H1 (cell line): ENCODE results near the gene PAQR4. TPM values are rescaled to one million over a fixed set of nuclear protein-coding genes. Genes with fewer than 3 reads are reported as not detected.
A peak's percentile ranks its signal among the peaks of the same experiment; 100 is the strongest.

Experiments used
- CTCF ChIA-PET: fragments of 300-600 bp; sonication (Branson Sonifier 250); formaldehyde crosslinking; loops from one replicate; lab custom pipeline; 2021; ENCODE audit not compliant: partially characterized antibody; lab: Charles Lee
- POLR2A ChIA-PET: fragments of 300-600 bp; sonication (Branson Sonifier 250); formaldehyde crosslinking; loops from one replicate; lab custom pipeline; 2021; ENCODE audit warnings: inconsistent platforms; ENCODE audit not compliant: partially characterized antibody; lab: Charles Lee
- DNase-seq, 2 experiments: peaks; one replicate each; pipeline versions ENCODE4 v3.0.0 to v3.0.0-alpha.2; 2010 to 2022; ENCODE audit warnings: low spot score in 2 of 2, low read depth in 1 of 2, mixed read lengths in 1 of 2
- FAIRE-seq: peaks from 2 replicates; lab custom pipeline; 2011; peaks lifted over from hg19 to GRCh38; lab: Jason Lieb, UNC
- H2AFZ ChIP-seq: 2 replicates; pipeline ENCODE4 v1.8.1; 2012; ENCODE audit warnings: low read length, inconsistent platforms
- H2AK5ac ChIP-seq: 2 replicates; pipeline ENCODE4 v1.6.1; 2013; ENCODE audit warnings: low read depth, low read length
- H2BK120ac ChIP-seq: replicated peaks from 2 replicates; pipeline ENCODE3; 2013; ENCODE audit warnings: low read depth, low read length, inconsistent platforms
- H2BK12ac ChIP-seq: 2 replicates; pipeline ENCODE4 v1.6.1; 2013; ENCODE audit warnings: low read depth, low read length
- H2BK15ac ChIP-seq: 2 replicates; pipeline ENCODE4 v1.6.1; 2013; ENCODE audit warnings: low read length
- H2BK20ac ChIP-seq: 2 replicates; pipeline ENCODE4 v1.6.1; 2013; ENCODE audit warnings: low read length
- H2BK5ac ChIP-seq: 2 replicates; pipeline ENCODE4 v1.6.1; 2013; ENCODE audit warnings: low read depth, low read length
- H3K14ac ChIP-seq: 2 replicates; pipeline ENCODE4 v1.6.1; 2013; ENCODE audit warnings: inconsistent platforms; ENCODE audit not compliant: insufficient read length
- H3K18ac ChIP-seq: 2 replicates; pipeline ENCODE4 v1.6.1; 2013; ENCODE audit warnings: low read length; ENCODE audit errors: extremely low read depth
- H3K23ac ChIP-seq: 2 replicates; pipeline ENCODE4 v1.6.1; 2013; ENCODE audit warnings: inconsistent platforms; ENCODE audit not compliant: insufficient read length
- H3K23me2 ChIP-seq: 2 replicates; pipeline ENCODE4 v1.6.1; 2013; ENCODE audit warnings: low read depth, low read length
- H3K27ac ChIP-seq: 2 replicates; pipeline ENCODE4 v1.6.1; 2011; ENCODE audit warnings: low read depth, low read length, inconsistent platforms
- H3K27me3 ChIP-seq, 4 experiments: replicated peaks in 1 of 4; 1 replicate in 1 of 4; 2 replicates in 3 of 4; pipeline versions ENCODE4 v1.6.1 to v1.8.1; 2011 to 2013; ENCODE audit warnings: low read length in 3 of 4, mild to moderate bottlenecking in 3 of 4, inconsistent platforms in 2 of 4, mixed read lengths in 2 of 4, moderate library complexity in 1 of 4; ENCODE audit not compliant: control insufficient read depth in 3 of 4, insufficient read depth in 3 of 4; ENCODE audit errors: extremely low read depth in 1 of 4
- H3K36me3 ChIP-seq, 4 experiments: 2 replicates each; pipeline versions ENCODE4 v1.6.1 to v1.8.1; 2011 to 2013; ENCODE audit warnings: mild to moderate bottlenecking in 4 of 4, low read length in 3 of 4, moderate library complexity in 2 of 4, control low read depth in 1 of 4, inconsistent platforms in 1 of 4; ENCODE audit not compliant: insufficient read depth in 4 of 4, control insufficient read depth in 2 of 4
- H3K4ac ChIP-seq: replicated peaks from 2 replicates; pipeline ENCODE3; 2013; ENCODE audit warnings: low read length, low read depth, mixed read lengths, inconsistent platforms; ENCODE audit not compliant: insufficient read length
- H3K4me1 ChIP-seq, 4 experiments: replicated peaks in 1 of 4; 1 replicate in 1 of 4; 2 replicates in 3 of 4; pipeline versions ENCODE4 v1.6.1 to v1.8.1; 2011 to 2013; ENCODE audit warnings: low read length in 3 of 4, inconsistent platforms in 2 of 4, mixed read lengths in 1 of 4; ENCODE audit not compliant: insufficient read depth in 4 of 4, control insufficient read depth in 3 of 4
- H3K4me2 ChIP-seq, 2 experiments: 2 replicates each; pipeline versions ENCODE4 v1.6.1 to v1.8.1; 2011 to 2013; ENCODE audit warnings: low read depth in 2 of 2, low read length in 2 of 2, control low read depth in 1 of 2, inconsistent platforms in 1 of 2, mild to moderate bottlenecking in 1 of 2; ENCODE audit not compliant: insufficient read depth in 1 of 2
- H3K4me3 ChIP-seq, 4 experiments: fragments of 200-600, 300-600 bp in 1 of 4; sonication (generic), shearing (Covaris generic), sonication (Bioruptor Twin) in 1 of 4; 2 replicates each; pipeline versions ENCODE4 v1.5.1 to v1.8.1; 2011 to 2016; ENCODE audit warnings: low read length in 4 of 4, low read depth in 3 of 4, control low read depth in 2 of 4, inconsistent platforms in 2 of 4, mild to moderate bottlenecking in 2 of 4, mixed read lengths in 1 of 4, moderate library complexity in 1 of 4; ENCODE audit not compliant: insufficient read depth in 2 of 4; ENCODE audit errors: extremely low read depth in 1 of 4
- H3K56ac ChIP-seq: replicated peaks from 2 replicates; pipeline ENCODE3; 2013; ENCODE audit warnings: low read depth, mild to moderate bottlenecking, mixed read lengths, low read length, inconsistent platforms; ENCODE audit not compliant: insufficient read length
- H3K79me1 ChIP-seq: 2 replicates; pipeline ENCODE4 v1.6.1; 2013; ENCODE audit warnings: low read depth, low read length, control low read depth
- H3K79me2 ChIP-seq, 2 experiments: 2 replicates each; pipeline versions ENCODE4 v1.6.1 to v1.8.1; 2012 to 2013; ENCODE audit warnings: low read length in 2 of 2, mild to moderate bottlenecking in 2 of 2, inconsistent platforms in 1 of 2; ENCODE audit not compliant: insufficient read depth in 2 of 2, control insufficient read depth in 1 of 2
- H3K9ac ChIP-seq, 4 experiments: replicated peaks in 1 of 4; 1 replicate in 1 of 4; 2 replicates in 3 of 4; pipeline versions ENCODE4 v1.6.1 to v1.8.1; 2011 to 2013; ENCODE audit warnings: low read depth in 3 of 4, low read length in 3 of 4, control low read depth in 2 of 4, mild to moderate bottlenecking in 2 of 4, moderate library complexity in 2 of 4, inconsistent platforms in 1 of 4; ENCODE audit errors: extremely low read depth in 1 of 4
- H3K9me3 ChIP-seq, 2 experiments: 2 replicates each; pipeline versions ENCODE4 v1.6.1 to v1.8.1; 2012 to 2013; ENCODE audit warnings: mild to moderate bottlenecking in 2 of 2, moderate library complexity in 2 of 2, control low read depth in 1 of 2, inconsistent platforms in 1 of 2, low read depth in 1 of 2, low read length in 1 of 2, mixed read lengths in 1 of 2; ENCODE audit not compliant: insufficient read depth in 2 of 2
- H4K20me1 ChIP-seq, 2 experiments: replicated peaks in 1 of 2; 2 replicates each; pipeline versions ENCODE3 to v1.8.1; 2011 to 2013; ENCODE audit warnings: inconsistent platforms in 2 of 2, low read length in 2 of 2, mild to moderate bottlenecking in 1 of 2; ENCODE audit not compliant: insufficient read depth in 2 of 2, control insufficient read depth in 1 of 2
- H4K5ac ChIP-seq: 2 replicates; pipeline ENCODE4 v1.6.1; 2013; ENCODE audit warnings: low read length, low read depth, mixed read lengths, inconsistent platforms; ENCODE audit not compliant: insufficient read length
- H4K8ac ChIP-seq: 2 replicates; pipeline ENCODE4 v1.8.0; 2013; ENCODE audit warnings: mild to moderate bottlenecking, moderate library complexity, low read length, inconsistent platforms; ENCODE audit not compliant: insufficient read depth; ENCODE audit errors: extremely low read depth
- H4K91ac ChIP-seq: replicated peaks from 2 replicates; pipeline ENCODE3; 2013; ENCODE audit warnings: low read length, mixed read lengths, inconsistent platforms; ENCODE audit not compliant: insufficient read length
- EZH2 ChIP-seq: fragments of 200-600 bp; sonication (generic); IDR thresholded peaks from 2 replicates; pipeline ENCODE4 v1.7.1; 2012; ENCODE audit warnings: low read depth, mild to moderate bottlenecking, moderate library complexity, low read length, inconsistent platforms; ENCODE audit not compliant: severe bottlenecking
- GABPA ChIP-seq: IDR thresholded peaks from 2 replicates; pipeline ENCODE4 v1.6.1; 2011; ENCODE audit warnings: mild to moderate bottlenecking, low read length, moderate library complexity, borderline replicate concordance; ENCODE audit not compliant: insufficient read depth
- RAD21 ChIP-seq, 2 experiments: IDR thresholded peaks in 1 of 2; conservative IDR thresholded peaks in 1 of 2; 2 replicates each; pipeline ENCODE4 v1.6.1; 2011; ENCODE audit warnings: low read depth in 2 of 2, low read length in 2 of 2, improper control_type of control experiment in 1 of 2, inconsistent platforms in 1 of 2, mild to moderate bottlenecking in 1 of 2, moderate library complexity in 1 of 2
- RNF2 ChIP-seq: fragments of 200-900, 300-1000 bp; sonication (generic); IDR thresholded peaks from 2 replicates; pipeline ENCODE4 v1.7.1; 2016; ENCODE audit warnings: borderline replicate concordance, low read depth, mild to moderate bottlenecking, antibody characterized with exemption, low read length; ENCODE audit not compliant: poor library complexity, severe bottlenecking; ENCODE audit errors: missing control alignments
- TAF1 ChIP-seq: IDR thresholded peaks from 2 replicates; pipeline ENCODE4 v1.6.1; 2011; ENCODE audit warnings: mild to moderate bottlenecking, low read depth, low read length
- TBP ChIP-seq: IDR thresholded peaks from 2 replicates; pipeline ENCODE4 v1.6.1; 2011; ENCODE audit warnings: low read depth, low read length, improper control_type of control experiment
- YY1 ChIP-seq: IDR thresholded peaks from 2 replicates; pipeline ENCODE4 v1.6.1; 2011; ENCODE audit warnings: low read depth, mild to moderate bottlenecking, low read length
- WGBS, 2 experiments: shearing (Covaris generic) in 1 of 2; methylation state at CpG; one replicate each; pipeline versions ENCODE4 v1.1.6 to v1.1.7; 2013 to 2015; ENCODE audit warnings: low lambda C conversion rate in 2 of 2, mixed read lengths in 2 of 2, inconsistent platforms in 1 of 2, low coverage in 1 of 2, missing lambda C conversion rate in 1 of 2; ENCODE audit not compliant: insufficient replicate concordance in 2 of 2, insufficient coverage in 1 of 2, insufficient read length in 1 of 2; ENCODE audit errors: extremely low coverage in 1 of 2, missing lambda C conversion rate in 1 of 2; 5-methylcytosine and 5-hydroxymethylcytosine counted together
- polyA plus RNA-seq, 7 experiments: library from polyadenylated mRNA; depleted of rRNA in 3 of 7; stranded (reverse) in 5 of 7; unstranded in 2 of 7; fragments of >200 nt in 5 of 7; fragments of 200-250 nt in 2 of 7; gene quantifications; 1 replicate in 5 of 7; 2 replicates in 1 of 7; 4 replicates in 1 of 7; pipeline versions ENCODE4 v1.2.1 to v1.2.3, GENCODE V29; 2011 to 2013; ENCODE audit warnings: missing spikeins in 2 of 7, mixed read lengths in 2 of 7
- total RNA-seq: library from RNA; stranded (reverse); fragmentation: NEBNext Ultra II Directional; extraction: Animal tissue kit (Norgen Biotek cat#: 25700); gene quantifications from 2 replicates; pipeline ENCODE4 v1.2.1, GENCODE V29; 2021

The PAQR4 gene
- total and polyA plus RNA-seq, 2 of the 8 experiments (the other 6 are each of a cell fraction or from before 2014, with no cell fraction given): 28.2 to 34.6 TPM

- H3K18ac ChIP-seq: peak overlapping the region; percentile 38
- peak overlapping the region; percentile 81 to 100 for H3K4me2 ChIP-seq
- H3K27ac ChIP-seq: peak overlapping the region; percentile 48; the same call in 1 of the 2 replicates
- H3K23ac ChIP-seq: no peak overlapping the region
- H3K9me3 ChIP-seq: no peaks in the 10 kb centered on the region
- no peak overlapping the region for H2BK120ac ChIP-seq
- H3K36me3 ChIP-seq: peaks cover 13 to 26% (median 17%) of the 10 kb centered on the region in 4 experiments
- H4K91ac ChIP-seq: peak overlapping the region; percentile 62
- 0 out of 2 replicates have a peak overlapping the region, but pooled peaks have one; percentile 52 for H2BK5ac ChIP-seq
- peaks cover 0 to 27% (median 13%) of the 10 kb centered on the region in 4 experiments; a peak in 6 of 7 replicates for H3K4me1 ChIP-seq
- 4% methylated on average over 58 of the region's 83 CpGs; no CpG with 5 or more reads in 1 of the 2 experiments for WGBS, 2 experiments
- H4K8ac ChIP-seq: peak overlapping the region; percentile 87
- DNase-seq (peak in 1 of 2 experiments; percentile 90), FAIRE-seq (no peak)
- peaks cover 15 to 32% (median 23%) of the 10 kb centered on the region in 4 experiments; a peak in 6 of 7 replicates for H3K27me3 ChIP-seq
- peak overlapping the region; percentile 74 for H3K4ac ChIP-seq
- H4K20me1 ChIP-seq: peaks cover 24 to 26% of the 10 kb centered on the region in 2 experiments
- CTCF ChIA-PET: interaction anchor here (0.6 to 2.6 kb wide), 16 partner anchors 8 to 127 kb away, joined by 3 to 9 read pairs (median 4); partner anchors contain the start of gene TNFRSF12A
- peak overlapping the region; percentile 61 to 94 (median 78) for H3K9ac ChIP-seq
- H3K79me1 ChIP-seq: peaks cover 12% of the 10 kb centered on the region
- peaks cover 9% of the 10 kb centered on the region for H3K23me2 ChIP-seq
- no peak overlapping the region for H2BK20ac ChIP-seq
- H2AFZ ChIP-seq: no peak overlapping the region
- no peak overlapping the region for H2BK15ac ChIP-seq
- POLR2A ChIA-PET: interaction anchor here (0.6 to 25.4 kb wide), 22 partner anchors 10 to 1220 kb away, joined by 3 to 455 read pairs (median 4); partner anchors contain the start of genes CLDN6, CLDN9, FLYWCH1 and HCFC1R1
- H2BK12ac ChIP-seq: peak overlapping the region; percentile 50; the same call in 1 of the 2 replicates
- peak overlapping the region; percentile 22 for H4K5ac ChIP-seq
- peaks cover 0 to 2% of the 10 kb centered on the region in 2 experiments; a peak in 1 of 4 replicates for H3K79me2 ChIP-seq
- H2AK5ac ChIP-seq: no peak overlapping the region
- H3K4me3 ChIP-seq: peak overlapping the region; percentile 74 to 94 (median 80)
- H3K14ac ChIP-seq: no peak overlapping the region
- H3K56ac ChIP-seq: peak overlapping the region; percentile 80
- TF ChIP-seq EZH2 (peak; percentile 35), RNF2 (peak; percentile 21), TBP (0 out of 2 replicates have a peak, but pooled peaks have one; percentile 24), TAF1 (peak; percentile 59), RAD21 (IDR thresholded peaks at IDR 0.05 in 1 of 2, conservative IDR thresholded peaks at IDR 0.05 in 1 of 2; ENCODE audit: low read depth in 2 of 2, low read length in 2 of 2) (peak; percentile 28 to 43; a peak in 2 of 4 replicates), GABPA (peak; percentile 44; the same call in 1 of the 2 replicates), YY1 (no peak)
Observed at GRCh38 chr16:2969545-2970521, 685 bp downstream of the PAQR4 start.
